COLO668 (cell line): Measurements from ENCODE around the gene NDST1.

Source experiments
- DNase-seq: peaks from one replicate; lab custom pipeline; 2025; ENCODE audit not compliant: unreplicated experiment; lab: John Stamatoyannopoulos, UW

The NDST1 gene

DNA sequence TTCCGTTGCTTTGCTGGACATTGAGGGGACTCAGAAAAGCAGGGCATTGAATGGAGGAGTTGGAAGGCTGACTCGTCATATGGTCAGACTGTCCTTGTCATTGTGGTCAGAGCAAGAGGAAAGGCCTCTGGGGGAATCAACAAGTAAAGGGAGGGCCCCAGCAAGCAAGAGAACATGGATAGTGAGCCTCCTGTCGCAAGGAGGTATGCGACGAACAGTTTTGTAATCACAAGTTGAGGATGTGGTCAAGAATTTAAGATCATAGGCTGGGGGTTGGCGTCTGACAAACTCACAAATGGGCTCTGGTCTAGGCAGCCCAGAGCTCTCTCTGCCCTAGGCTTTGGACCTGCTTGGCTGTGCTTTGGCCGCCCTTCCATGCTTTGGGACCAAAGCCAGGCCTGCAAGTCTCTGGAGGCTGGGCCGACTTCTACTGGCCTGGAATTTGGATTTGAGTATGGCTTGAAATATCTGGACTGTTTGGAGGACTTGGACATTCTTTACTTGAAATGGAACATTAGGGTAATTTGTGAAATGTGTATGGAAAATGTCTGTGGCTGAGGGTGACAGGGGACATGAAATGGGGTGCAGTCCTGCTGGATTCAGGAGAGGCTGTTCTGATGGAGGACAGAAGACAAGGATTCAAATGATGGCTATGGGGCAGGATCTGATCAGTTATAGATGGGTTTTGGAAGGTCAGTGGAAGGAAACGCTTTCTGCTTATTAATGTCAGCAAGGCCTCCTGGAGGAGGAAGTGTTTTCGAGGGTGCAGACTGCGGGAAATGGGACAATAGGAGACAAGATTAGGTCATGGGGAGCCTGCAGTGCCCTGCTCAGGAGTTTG is 19.2 kb upstream of the NDST1 start:
- no peak for DNase-seq

DNA sequence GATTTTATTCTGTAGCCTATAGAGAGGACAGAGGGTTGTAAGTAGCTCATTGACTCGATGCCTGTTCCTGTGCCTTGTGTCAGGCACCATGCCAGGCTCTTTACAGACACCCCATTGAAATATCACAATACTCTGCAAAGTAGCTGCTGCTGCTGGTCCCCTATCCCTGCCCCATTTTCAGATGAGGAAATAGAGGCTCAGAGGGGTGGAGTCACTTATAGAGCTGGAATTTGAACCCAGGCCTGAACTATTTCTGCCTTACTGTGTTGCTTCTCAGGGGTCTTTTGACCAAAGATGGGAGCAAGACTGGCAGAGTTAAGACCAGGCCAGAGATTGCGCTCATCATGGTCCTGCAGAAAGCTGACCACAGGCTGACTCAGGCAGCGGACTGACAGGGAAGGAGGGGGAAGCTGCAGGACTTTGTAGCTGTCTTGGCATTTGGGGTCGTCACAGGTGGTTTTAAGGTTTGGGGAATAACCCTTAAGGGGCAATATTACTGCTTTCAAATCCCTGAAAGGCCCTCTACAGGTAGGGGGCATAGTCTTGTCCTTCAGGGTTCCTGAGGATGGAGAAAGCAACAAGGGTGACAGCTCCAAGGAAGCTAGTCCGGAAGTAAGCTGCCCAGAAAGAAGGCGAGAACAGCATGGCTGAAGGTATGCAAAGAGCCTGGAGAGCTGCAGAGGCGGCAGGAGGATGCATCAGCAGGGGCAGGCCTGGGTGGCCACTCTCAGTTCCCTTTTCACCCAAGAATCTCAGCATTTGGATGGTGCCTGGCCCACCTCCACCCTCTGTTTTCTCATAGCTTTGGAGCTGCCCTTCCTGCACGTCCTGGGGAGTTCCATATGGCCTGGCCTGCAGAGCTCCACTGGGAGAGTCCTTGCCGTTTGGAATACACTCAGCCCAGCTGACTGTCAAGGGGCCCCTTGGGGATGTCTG is 18.3 kb upstream of the NDST1 start:
- no peak for DNase-seq

DNA sequence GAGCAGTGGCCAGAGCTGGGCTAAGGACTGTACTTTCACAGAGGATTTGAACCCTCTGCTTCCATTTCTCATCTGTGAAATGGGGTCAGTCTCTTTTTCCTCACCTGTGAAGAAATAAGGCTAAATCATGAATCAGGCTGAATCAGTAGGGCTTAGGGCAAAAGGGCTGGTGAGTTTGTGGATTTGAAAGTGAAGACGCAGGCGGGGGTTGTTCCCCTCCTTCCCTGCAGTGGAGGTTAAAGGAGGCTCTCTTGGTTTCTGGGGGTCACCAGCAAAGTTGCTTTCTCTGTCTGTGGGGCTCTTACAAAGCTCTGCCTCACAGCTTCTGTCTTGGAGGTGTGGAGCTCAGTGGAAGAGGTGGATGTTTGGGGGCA is 17.6 kb upstream of the NDST1 start:
- no peak for DNase-seq

GRCh38 chr5:150490754-150491153 is 17.2 kb upstream of the NDST1 start:
- no peak for DNase-seq

- no peak for DNase-seq
Measured at GRCh38 chr5:150491876-150492275, 16.1 kb upstream of the NDST1 start.

DNA sequence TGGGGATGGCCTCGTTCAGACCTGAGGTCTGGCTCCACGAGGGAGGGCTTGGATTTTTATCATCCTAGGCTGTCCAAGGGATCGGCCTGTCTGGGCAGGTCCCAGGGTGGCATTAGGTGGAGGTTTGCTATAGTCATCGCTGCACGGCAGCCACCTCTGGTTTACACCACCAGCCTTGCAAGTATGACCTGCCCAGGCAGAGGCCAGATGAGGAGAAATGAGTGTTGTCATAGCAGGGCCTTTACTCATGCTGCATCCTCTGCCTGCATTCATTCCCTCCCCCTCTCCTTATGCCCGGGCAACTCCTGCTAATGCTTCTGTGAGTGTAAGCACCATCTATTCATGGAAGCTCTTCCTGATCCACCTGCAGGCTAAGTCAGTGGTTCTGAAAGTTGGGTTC is 15.3 kb upstream of the NDST1 start:
- DNase-seq: no peak

GRCh38 chr5:150496098-150496497 is 11.8 kb upstream of the NDST1 start:
- no peak for DNase-seq

DNA sequence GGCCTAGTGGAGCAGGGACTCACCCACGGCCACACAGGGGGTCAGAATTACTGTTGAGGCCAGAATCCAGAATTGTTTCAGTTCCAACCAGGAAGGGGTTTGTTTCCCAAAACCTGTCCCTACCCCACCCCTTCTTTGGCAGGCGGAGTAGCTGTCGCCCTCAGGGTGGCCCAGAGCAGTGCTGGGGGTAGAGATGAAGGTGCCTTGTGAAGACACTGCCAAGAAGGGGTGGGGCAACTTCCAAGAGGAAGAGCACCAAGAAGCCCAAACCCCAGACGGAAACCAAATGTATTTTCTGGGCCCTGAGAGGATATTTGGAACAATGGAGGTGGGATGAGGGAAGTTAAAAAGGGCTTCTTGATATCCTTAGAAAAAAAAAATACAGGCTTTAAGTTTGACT is 11.4 kb upstream of the NDST1 start:
- DNase-seq: no peak

GRCh38 chr5:150497274-150497988 is 10.5 kb upstream of the NDST1 start:
- DNase-seq: peak; percentile 89

GRCh38 chr5:150497989-150498317 is 10.0 kb upstream of the NDST1 start:
- peak; percentile 70 for DNase-seq

- peak; percentile 50 for DNase-seq
Measured at GRCh38 chr5:150498501-150498900, 9.4 kb upstream of the NDST1 start.

DNA sequence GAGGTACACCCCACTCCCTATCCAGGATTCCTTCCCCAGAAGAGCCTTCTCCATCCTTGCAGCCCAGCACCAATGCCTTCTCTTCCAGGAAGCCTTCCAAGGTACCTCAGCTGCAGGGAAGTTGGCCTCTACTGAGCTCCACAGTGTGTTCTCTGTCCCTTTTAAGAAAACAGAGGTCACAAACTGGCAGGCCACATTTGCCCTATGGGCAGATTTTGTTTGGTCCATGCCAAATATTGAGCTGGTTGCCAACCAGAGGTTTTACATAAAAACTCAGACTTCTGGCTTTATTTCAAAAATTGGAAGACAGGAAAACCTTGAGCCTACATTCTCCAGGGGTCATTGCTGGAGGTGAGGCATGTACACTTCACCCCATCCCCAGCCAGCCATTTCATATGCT is 9.0 kb upstream of the NDST1 start:
- no peak for DNase-seq

DNA sequence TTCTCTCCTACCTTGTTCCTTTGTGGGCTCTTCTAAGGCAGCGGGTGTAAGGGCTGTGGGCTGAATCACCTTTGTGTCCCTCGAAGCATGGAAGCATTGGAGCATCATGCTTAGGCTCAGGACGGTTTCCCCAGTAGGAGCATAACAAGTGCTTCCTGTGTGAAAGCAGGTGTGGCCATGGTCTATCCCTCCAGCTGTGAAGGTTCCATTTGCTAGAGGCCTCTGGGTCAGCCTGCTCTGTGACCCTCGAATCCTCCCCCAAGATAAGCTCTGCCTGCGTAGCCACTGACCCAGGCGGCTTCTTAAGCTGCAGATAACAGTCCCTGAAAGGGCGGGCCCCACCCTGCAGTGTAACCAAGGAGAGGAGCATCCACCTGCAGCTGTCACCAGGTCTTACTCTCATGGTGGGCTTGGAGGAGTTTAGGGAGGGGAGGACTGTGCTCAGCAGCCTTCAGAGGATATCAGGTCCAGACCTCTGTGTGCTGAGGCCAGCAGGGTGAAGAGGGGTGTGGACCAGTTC is 8.4 kb upstream of the NDST1 start:
- DNase-seq: peak; percentile 3

DNA sequence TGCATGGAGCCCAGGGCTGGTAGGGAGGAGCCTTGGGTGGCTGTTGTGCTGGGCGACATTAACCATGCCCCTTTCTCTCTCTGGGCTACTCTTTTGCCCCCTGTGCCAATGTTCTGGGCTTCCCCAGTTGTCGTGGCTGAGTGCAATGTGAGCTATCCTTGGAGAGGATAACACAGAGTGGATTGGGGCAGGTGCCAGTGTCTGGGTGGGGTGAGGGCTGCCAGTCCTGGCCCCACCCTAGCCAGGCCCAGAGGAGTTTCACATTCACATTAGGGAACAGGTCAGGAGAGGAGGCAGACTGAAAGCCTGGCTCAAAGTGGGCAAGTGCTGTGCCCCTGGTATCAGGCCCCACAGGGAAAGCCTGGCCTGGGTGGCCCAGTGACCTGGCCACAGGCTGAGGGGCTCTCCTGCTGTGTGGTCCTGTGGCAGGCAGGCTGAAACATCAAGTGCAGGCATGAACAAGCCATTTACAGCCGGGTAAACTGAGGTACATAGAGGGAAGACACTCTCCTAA is 7.5 kb upstream of the NDST1 start:
- DNase-seq: peak; percentile 4

DNA sequence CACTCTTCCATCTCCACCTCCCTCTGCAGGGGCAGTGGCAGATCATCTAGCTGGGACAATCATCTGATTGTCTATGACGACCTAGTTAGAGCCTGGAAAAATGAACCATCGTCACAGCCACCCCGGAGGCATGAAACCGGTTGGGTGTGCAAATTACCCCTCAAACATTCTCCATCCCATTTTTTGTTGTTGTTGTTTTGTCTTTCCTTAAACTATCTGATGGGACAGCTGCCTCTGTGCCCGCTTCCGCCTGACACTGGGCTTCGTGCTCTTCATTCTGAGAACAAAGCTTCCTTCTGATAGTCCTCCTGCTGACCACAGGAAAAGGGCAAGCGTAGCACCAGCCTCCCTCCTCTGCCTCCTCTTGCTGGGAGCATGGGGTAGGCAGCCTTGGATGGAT is 7.0 kb upstream of the NDST1 start:
- no peak for DNase-seq

GRCh38 chr5:150502106-150502505 is 5.8 kb upstream of the NDST1 start:
- DNase-seq: no peak

DNA sequence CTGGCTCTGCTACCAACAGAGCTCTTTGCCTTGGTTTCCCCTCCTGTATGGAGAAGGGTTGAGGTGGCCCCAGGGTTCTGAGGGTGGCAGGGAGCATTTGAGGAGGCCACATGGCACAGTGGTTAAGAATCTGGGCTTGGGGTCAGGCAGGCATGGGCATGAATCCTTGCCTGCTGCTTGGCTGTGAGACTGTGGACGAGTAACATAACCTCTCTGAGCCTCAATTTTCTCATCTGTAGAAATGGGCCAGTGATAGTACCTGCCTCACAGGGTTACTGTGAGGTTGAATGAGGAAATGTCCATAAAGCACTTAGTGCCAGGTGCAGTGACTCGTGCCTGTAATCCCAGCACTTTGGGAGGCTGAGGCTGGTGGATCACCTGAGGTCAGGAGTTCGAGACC is 5.1 kb upstream of the NDST1 start:
- no peak for DNase-seq

DNA sequence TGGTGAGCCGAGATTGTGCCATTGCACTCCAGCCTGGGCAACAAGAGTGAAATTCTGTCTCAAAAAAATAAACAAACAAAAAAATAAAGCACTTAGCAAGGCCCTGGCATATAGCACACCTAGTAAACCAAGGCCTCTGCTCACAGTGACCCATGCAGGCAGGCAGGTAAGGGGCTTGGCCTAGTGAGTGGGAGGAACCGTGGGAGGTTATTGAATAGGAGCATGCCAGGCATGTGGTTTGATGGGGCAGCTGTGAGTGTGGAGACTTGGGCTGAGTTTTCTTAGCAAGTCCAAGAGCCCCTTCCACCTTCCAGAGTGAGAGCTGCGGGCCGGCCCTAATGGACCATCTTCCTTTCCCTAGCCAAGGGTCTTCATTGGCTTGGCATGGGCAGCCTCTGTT is 4.5 kb upstream of the NDST1 start:
- DNase-seq: no peak

- DNase-seq: no peak
Measured at GRCh38 chr5:150503977-150504620, 3.8 kb upstream of the NDST1 start.

GRCh38 chr5:150505041-150505511 is 2.9 kb upstream of the NDST1 start:
- DNase-seq: no peak

DNA sequence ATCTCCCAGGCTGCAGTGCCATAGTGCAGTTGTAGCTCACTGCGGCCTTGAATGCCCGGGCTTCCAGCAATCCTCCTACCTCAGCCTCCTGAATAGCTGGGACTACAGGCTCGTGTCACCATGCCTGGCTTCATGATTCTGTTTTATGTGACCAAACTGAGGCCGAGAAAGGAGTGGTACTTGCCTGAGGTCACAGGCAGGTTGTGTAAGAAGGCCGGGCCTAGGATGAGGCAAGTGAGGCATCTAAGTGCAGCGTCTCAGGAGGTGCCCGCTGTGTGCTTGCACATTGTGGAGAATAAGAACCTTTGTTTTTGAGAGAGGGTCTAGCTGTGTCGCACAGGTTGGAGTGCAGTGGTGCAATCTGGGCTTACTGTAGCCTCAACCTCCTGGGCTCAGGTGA is 2.1 kb upstream of the NDST1 start:
- DNase-seq: no peak
